Measurements from ENCODE around the gene NAPA. TPM values are rescaled to one million over a fixed set of nuclear protein-coding genes. Genes with fewer than 3 reads are reported as not detected.
A peak's percentile ranks its signal among the peaks of the same experiment; 100 is the strongest.

NAPA gene
- total and polyA plus RNA-seq, 2 experiments from 2014 or later = 62.5 to 173 TPM

GRCh38 chr19:47445527-47445926 is 69.3 kb downstream of the NAPA start:
- no peaks in the 10 kb centered on the region for H3K4me1 ChIP-seq (ENCODE audit: low read depth)
- H3K27me3 ChIP-seq = peaks cover 45% of the 10 kb centered on the region
- no peak for TF ChIP-seq CTCF (IDR thresholded peaks at IDR 0.05; ENCODE audit: low read depth, low read length)
- H3K4me3 ChIP-seq = no peak overlapping the region
- no peaks in the 10 kb centered on the region for H3K36me3 ChIP-seq
- H3K9me3 ChIP-seq (ENCODE audit: low read depth) = no peaks in the 10 kb centered on the region
- H3K27ac ChIP-seq = no peak overlapping the region
- no peak for DNase-seq (ENCODE audit: low read depth in 1 of 2, low spot score in 1 of 2)

GRCh38 chr19:47444388-47444821 is 70.5 kb downstream of the NAPA start:
- H3K9me3 ChIP-seq (ENCODE audit: low read depth) = no peaks in the 10 kb centered on the region
- H3K36me3 ChIP-seq = no peaks in the 10 kb centered on the region
- no peak overlapping the region for H3K4me3 ChIP-seq
- no peak overlapping the region for H3K27ac ChIP-seq
- DNase-seq (ENCODE audit: low read depth in 1 of 2, low spot score in 1 of 2) = peak in 1 of 2 donors; percentile 68
- no peak for TF ChIP-seq CTCF (IDR thresholded peaks at IDR 0.05; ENCODE audit: low read depth, low read length)
- peaks cover 45% of the 10 kb centered on the region for H3K27me3 ChIP-seq
- H3K4me1 ChIP-seq (ENCODE audit: low read depth) = no peaks in the 10 kb centered on the region

- no peak for DNase-seq (ENCODE audit: low read depth in 1 of 2, low spot score in 1 of 2)
- H3K4me1 ChIP-seq (ENCODE audit: low read depth) = no peaks in the 10 kb centered on the region
- no peaks in the 10 kb centered on the region for H3K36me3 ChIP-seq
- no peaks in the 10 kb centered on the region for H3K9me3 ChIP-seq (ENCODE audit: low read depth)
- no peak for TF ChIP-seq CTCF (IDR thresholded peaks at IDR 0.05; ENCODE audit: low read depth, low read length)
- H3K4me3 ChIP-seq = no peak overlapping the region
- H3K27ac ChIP-seq = no peak overlapping the region
- H3K27me3 ChIP-seq = peaks cover 39% of the 10 kb centered on the region
These were observed 71.5 kb downstream of the NAPA start for GRCh38 chr19:47443331-47443730.

GRCh38 chr19:47438793-47439220 is 76.1 kb downstream of the NAPA start:
- H3K4me1 ChIP-seq (ENCODE audit: low read depth) = no peaks in the 10 kb centered on the region
- H3K36me3 ChIP-seq = no peaks in the 10 kb centered on the region
- no peak overlapping the region for H3K27ac ChIP-seq
- no peaks in the 10 kb centered on the region for H3K27me3 ChIP-seq
- TF ChIP-seq CTCF (IDR thresholded peaks at IDR 0.05; ENCODE audit: low read depth, low read length) = no peak
- DNase-seq (ENCODE audit: low read depth in 1 of 2, low spot score in 1 of 2) = no peak
- no peak overlapping the region for H3K4me3 ChIP-seq
- H3K9me3 ChIP-seq (ENCODE audit: low read depth) = no peaks in the 10 kb centered on the region

Other genes with a start within 250 kb of the NAPA start
- gene INAFM1, start 240.2 kb downstream of the NAPA start, total RNA-seq = 1.5 and 4.8 TPM in 2 replicates
- gene INAFM1, start 240.2 kb downstream of the NAPA start, polyA plus RNA-seq = 2.8 and 5.8 TPM in 2 replicates
- gene C5AR1, start 205.2 kb downstream of the NAPA start, total RNA-seq = not detected in 2 replicates
- not detected in 2 replicates for gene C5AR1, start 205.2 kb downstream of the NAPA start, polyA plus RNA-seq
- 0.18 TPM in 1 of 2 replicates, not detected in the other for gene C5AR2, start 182.9 kb downstream of the NAPA start, total RNA-seq
- gene C5AR2, start 182.9 kb downstream of the NAPA start, polyA plus RNA-seq = not detected in 2 replicates
- 29.1 and 33.7 TPM in 2 replicates for gene DHX34, start 165.7 kb downstream of the NAPA start, total RNA-seq
- gene DHX34, start 165.7 kb downstream of the NAPA start, polyA plus RNA-seq = 16.1 and 18.2 TPM in 2 replicates
- gene MEIS3, start 95.5 kb downstream of the NAPA start, total RNA-seq = 83.7 and 108 TPM in 2 replicates
- 82.8 and 114 TPM in 2 replicates for gene MEIS3, start 95.5 kb downstream of the NAPA start, polyA plus RNA-seq
- 3.7 and 4.6 TPM in 2 replicates for gene SLC8A2, start 43.2 kb downstream of the NAPA start, total RNA-seq
- gene SLC8A2, start 43.2 kb downstream of the NAPA start, polyA plus RNA-seq = 0.67 and 0.99 TPM in 2 replicates
- 10.2 and 10.4 TPM in 2 replicates for gene KPTN, start 30.8 kb downstream of the NAPA start, total RNA-seq
- gene KPTN, start 30.8 kb downstream of the NAPA start, polyA plus RNA-seq = 15.5 and 20.6 TPM in 2 replicates
- gene ZNF541, start 58.1 kb upstream of the NAPA start, total RNA-seq = 0.49 TPM in 1 of 2 replicates, not detected in the other
- gene ZNF541, start 58.1 kb upstream of the NAPA start, polyA plus RNA-seq = not detected in 2 replicates
- gene BICRA, start 94.1 kb upstream of the NAPA start, total RNA-seq = 7.8 and 13.5 TPM in 2 replicates
- gene BICRA, start 94.1 kb upstream of the NAPA start, polyA plus RNA-seq = 3.0 and 5.0 TPM in 2 replicates
- 0.95 and 2.1 TPM in 2 replicates for gene EHD2, start 198.4 kb upstream of the NAPA start, total RNA-seq
- gene EHD2, start 198.4 kb upstream of the NAPA start, polyA plus RNA-seq = 0.64 and 2.7 TPM in 2 replicates
- gene NOP53, start 230.5 kb upstream of the NAPA start, total RNA-seq = 149 and 278 TPM in 2 replicates
- gene NOP53, start 230.5 kb upstream of the NAPA start, polyA plus RNA-seq = 81.8 and 112 TPM in 2 replicates

All from cardiac muscle cell (in vitro differentiated cells and primary cell).